CD4-positive, alpha-beta T cell (primary cell): Measurements from ENCODE around the gene ANGPTL2. TPM values are rescaled to one million over a fixed set of nuclear protein-coding genes. Genes with fewer than 3 reads are reported as not detected.

ENCODE experiments used
- ATAC-seq: fragments of 200-7000 bp; cut with Tn5 transposase; one replicate; pipeline ENCODE4 v1.10.0; 2022; ENCODE audit warnings: mild to moderate bottlenecking; ENCODE audit not compliant: poor library complexity
- CTCF ChIA-PET: fragments of 350-600 bp; sonication (Branson Sonifier 250); formaldehyde crosslinking; loops from one replicate; lab custom pipeline; 2021; ENCODE audit warnings: antibody characterized with exemption, inconsistent platforms; lab: Charles Lee
- POLR2A ChIA-PET: fragments of 350-600 bp; sonication (Branson Sonifier 250); formaldehyde crosslinking; loops from one replicate; lab custom pipeline; 2021; ENCODE audit warnings: antibody characterized with exemption, inconsistent platforms; lab: Charles Lee
- DNase-seq, 14 experiments: peaks; one replicate each; pipeline ENCODE4 v3.0.0-alpha.2; 2013 to 2020; ENCODE audit warnings: mixed read lengths in 2 of 14
- H3K27ac ChIP-seq, 2 donors: one replicate each; pipeline versions ENCODE4 v1.5.1 to v1.7.0; 2013; ENCODE audit warnings: low read length in 2 of 2, low read depth in 1 of 2, mild to moderate bottlenecking in 1 of 2
- H3K27me3 ChIP-seq, 2 experiments: 1 replicate in 1 of 2; 2 replicates in 1 of 2; pipeline versions ENCODE4 v1.6.1 to v1.7.0; 2013; ENCODE audit warnings: low read length in 2 of 2, control low read depth in 1 of 2, mild to moderate bottlenecking in 1 of 2, moderate library complexity in 1 of 2; ENCODE audit not compliant: insufficient read depth in 2 of 2, control insufficient read depth in 1 of 2
- H3K36me3 ChIP-seq: one replicate; pipeline ENCODE4 v1.6.1; 2013; ENCODE audit warnings: low read length, control low read depth; ENCODE audit not compliant: insufficient read depth
- H3K4me1 ChIP-seq: one replicate; pipeline ENCODE4 v1.6.1; 2013; ENCODE audit warnings: low read length, control low read depth; ENCODE audit not compliant: insufficient read depth
- H3K4me3 ChIP-seq: one replicate; pipeline ENCODE4 v1.5.1; 2013; ENCODE audit warnings: mild to moderate bottlenecking, low read length, moderate library complexity
- H3K9me3 ChIP-seq, 2 experiments: 1 replicate in 1 of 2; 2 replicates in 1 of 2; pipeline versions ENCODE4 v1.6.1 to v1.7.0; 2013; ENCODE audit warnings: low read length in 2 of 2, mild to moderate bottlenecking in 2 of 2, control low read depth in 1 of 2, moderate library complexity in 1 of 2; ENCODE audit not compliant: control insufficient read depth in 1 of 2, insufficient read depth in 1 of 2
- H3K27ac Mint-ChIP-seq: one replicate; pipeline ENCODE4 v1.8.0; 2020; ENCODE audit warnings: mixed read lengths
- H3K27me3 Mint-ChIP-seq: one replicate; pipeline ENCODE4 v1.8.0; 2021; ENCODE audit warnings: mixed read lengths
- H3K36me3 Mint-ChIP-seq: one replicate; pipeline ENCODE4 v1.8.0; 2021; ENCODE audit warnings: low read depth, mixed read lengths
- H3K4me1 Mint-ChIP-seq: one replicate; pipeline ENCODE4 v1.8.0; 2021; ENCODE audit warnings: low read depth, mixed read lengths
- H3K4me3 Mint-ChIP-seq: one replicate; pipeline ENCODE4 v1.8.0; 2020; ENCODE audit warnings: mild to moderate bottlenecking, mixed read lengths
- H3K9me3 Mint-ChIP-seq: one replicate; pipeline ENCODE4 v1.8.0; 2020; ENCODE audit warnings: mixed read lengths
- CTCF ChIP-seq: fragments of 200-600 bp; IDR thresholded peaks from one replicate; pipeline ENCODE4 v1.8.0; 2022; ENCODE audit warnings: antibody characterized with exemption, mild to moderate bottlenecking
- intact Hi-C, 2 experiments: fragments of 100-400 bp; cut with DNase I in 1 of 2; cut with micrococcal nuclease in 1 of 2; formaldehyde crosslinking; loops; one replicate each; pipeline versions ENCODE4 v1.15.1 to v1.9.0; 2023 to 2025; cut with DNase I, micrococcal nuclease
- total RNA-seq, 174 experiments: library from RNA in 2 of 174; stranded (reverse) in 2 of 174; gene quantifications; one replicate each; pipeline ENCODE4 v1.2.3 and lab custom pipeline; 2021 to 2026

Gene ANGPTL2
- total RNA-seq, 2 experiments from 2014 or later, result not detected

DNA sequence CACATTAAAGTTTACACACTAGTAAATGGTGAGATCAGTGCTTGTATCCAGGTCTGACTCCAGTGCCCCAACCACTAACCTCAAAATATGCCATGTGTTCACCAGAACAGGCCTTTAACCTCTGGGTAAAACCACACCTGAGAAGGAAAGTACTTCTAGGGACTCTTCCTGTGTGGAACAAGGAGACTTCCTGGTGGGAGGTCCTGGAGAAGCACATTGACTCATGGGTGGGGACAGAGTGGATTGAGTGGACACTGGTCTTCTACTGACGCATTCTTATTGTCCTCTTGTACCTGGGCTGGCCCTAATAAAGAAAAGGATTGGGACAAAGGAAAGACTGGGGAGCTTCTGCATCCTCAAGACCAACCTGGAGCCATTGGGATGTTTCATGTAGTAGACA lies 43.4 kb downstream of the ANGPTL2 start:
- intact Hi-C loops, result no loop called here
- Mint-ChIP-seq H3K9me3 (no peaks in the 10 kb centered on the region), H3K4me1 (no peaks in the 10 kb centered on the region), H3K27ac (no peak overlapping the region), H3K4me3 (no peak overlapping the region), H3K27me3 (no peaks in the 10 kb centered on the region), H3K36me3 (no peaks in the 10 kb centered on the region)
- Histone ChIP-seq H3K36me3 (no peaks in the 10 kb centered on the region), H3K4me1 (no peaks in the 10 kb centered on the region), H3K4me3 (no peak overlapping the region), H3K9me3 (no peaks in the 10 kb centered on the region), H3K27ac (no peak overlapping the region), H3K27me3 (no peaks in the 10 kb centered on the region)
- no peak for TF ChIP-seq CTCF
- no peak for DNase-seq
- CTCF ChIA-PET, result no interaction called here
- no peak for ATAC-seq
- POLR2A ChIA-PET, result no interaction called here

GRCh38 chr9:127078336-127078735 lies 44.1 kb downstream of the ANGPTL2 start:
- Histone ChIP-seq H3K4me3 (no peak overlapping the region), H3K27me3 (no peaks in the 10 kb centered on the region), H3K36me3 (no peaks in the 10 kb centered on the region), H3K4me1 (no peaks in the 10 kb centered on the region), H3K27ac (no peak overlapping the region), H3K9me3 (no peaks in the 10 kb centered on the region)
- TF ChIP-seq CTCF, result no peak
- Mint-ChIP-seq H3K27me3 (no peaks in the 10 kb centered on the region), H3K36me3 (no peaks in the 10 kb centered on the region), H3K4me1 (no peaks in the 10 kb centered on the region), H3K4me3 (no peak overlapping the region), H3K9me3 (no peaks in the 10 kb centered on the region), H3K27ac (no peak overlapping the region)
- intact Hi-C loops, result no loop called here
- no peak for ATAC-seq
- POLR2A ChIA-PET, result no interaction called here
- DNase-seq, result no peak
- CTCF ChIA-PET, result no interaction called here

GRCh38 chr9:127077644-127077946 lies 44.8 kb downstream of the ANGPTL2 start:
- DNase-seq (no peak), ATAC-seq (no peak)
- no peaks in the 10 kb centered on the region for H3K9me3 ChIP-seq
- no peak for TF ChIP-seq CTCF
- no peaks in the 10 kb centered on the region for H3K4me1 Mint-ChIP-seq
- H3K27me3 Mint-ChIP-seq, result no peaks in the 10 kb centered on the region
- no peak overlapping the region for H3K4me3 Mint-ChIP-seq
- CTCF ChIA-PET, result no interaction called here
- no peaks in the 10 kb centered on the region for H3K27me3 ChIP-seq
- intact Hi-C loops, result no loop called here
- no peak overlapping the region for H3K4me3 ChIP-seq
- peaks cover 5% of the 10 kb centered on the region for H3K36me3 Mint-ChIP-seq
- no peaks in the 10 kb centered on the region for H3K9me3 Mint-ChIP-seq
- H3K36me3 ChIP-seq, result no peaks in the 10 kb centered on the region
- POLR2A ChIA-PET, result no interaction called here
- H3K27ac ChIP-seq, result no peak overlapping the region
- no peaks in the 10 kb centered on the region for H3K4me1 ChIP-seq
- H3K27ac Mint-ChIP-seq, result no peak overlapping the region
